GM18526 (cell line): Measurements from ENCODE around the gene DYRK3.
A peak's percentile ranks its signal among the peaks of the same experiment; 100 is the strongest.

Experiments
- POLR2A ChIP-seq: IDR thresholded peaks from 3 replicates; pipeline ENCODE4 v1.6.1; 2011; ENCODE audit not compliant: insufficient read length; ENCODE audit errors: extremely low read depth

Gene DYRK3

GRCh38 chr1:206684478-206685333 lies 49.4 kb downstream of the DYRK3 start, which contains the start of gene MAPKAPK2:
Gene MAPKAPK2, plus strand, starts transcription at chr1:206684905. Its CDS starts 325 bp downstream, at chr1:206685230.
- peak; percentile 27 for TF ChIP-seq POLR2A

DNA sequence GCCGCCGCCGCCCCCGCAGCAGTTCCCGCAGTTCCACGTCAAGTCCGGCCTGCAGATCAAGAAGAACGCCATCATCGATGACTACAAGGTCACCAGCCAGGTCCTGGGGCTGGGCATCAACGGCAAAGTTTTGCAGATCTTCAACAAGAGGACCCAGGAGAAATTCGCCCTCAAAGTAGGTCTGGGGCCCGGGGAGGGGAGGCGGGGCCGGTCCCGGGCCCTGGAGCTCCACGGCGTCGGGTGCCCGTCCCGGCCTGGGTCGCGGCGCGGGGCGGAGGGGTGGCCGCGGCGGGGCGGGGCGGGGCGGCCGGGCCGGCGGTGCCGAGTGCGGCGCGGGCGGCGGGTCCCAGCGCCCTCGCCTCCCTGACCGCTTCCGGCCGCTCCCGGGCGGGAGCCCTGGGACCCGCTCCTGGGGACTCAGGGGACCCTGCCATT lies 50.0 kb downstream of the DYRK3 start:
- no peak for TF ChIP-seq POLR2A

GRCh38 chr1:206685769-206686477 lies 50.6 kb downstream of the DYRK3 start:
- TF ChIP-seq POLR2A, result peak; percentile 31

- no peak for TF ChIP-seq POLR2A
Measured at GRCh38 chr1:206686478-206687249, 51.3 kb downstream of the DYRK3 start.

GRCh38 chr1:206687251-206687914 lies 52.0 kb downstream of the DYRK3 start:
- TF ChIP-seq POLR2A, result no peak

GRCh38 chr1:206687915-206688442 lies 52.6 kb downstream of the DYRK3 start:
- TF ChIP-seq POLR2A, result no peak

DNA sequence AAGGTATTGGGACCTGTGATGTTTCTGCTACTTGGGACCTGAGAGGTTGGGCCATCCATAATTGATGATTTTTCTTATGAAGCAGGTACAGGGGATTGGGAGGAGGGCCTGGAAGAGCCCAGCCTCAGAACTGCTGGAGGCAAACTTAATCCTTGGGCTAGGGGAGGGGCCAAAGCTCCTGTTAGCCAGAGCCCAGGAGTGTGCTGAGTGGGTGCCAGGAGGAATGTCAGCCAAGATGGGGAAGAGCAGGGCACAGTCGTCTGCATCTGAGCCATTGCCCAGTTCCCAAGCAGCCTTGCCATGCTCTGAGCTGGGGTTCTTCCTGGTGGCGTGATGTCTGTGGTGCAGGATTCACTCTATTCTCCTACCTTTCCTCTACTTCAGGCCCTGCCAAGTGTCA lies 55.2 kb downstream of the DYRK3 start:
- TF ChIP-seq POLR2A, result no peak

DNA sequence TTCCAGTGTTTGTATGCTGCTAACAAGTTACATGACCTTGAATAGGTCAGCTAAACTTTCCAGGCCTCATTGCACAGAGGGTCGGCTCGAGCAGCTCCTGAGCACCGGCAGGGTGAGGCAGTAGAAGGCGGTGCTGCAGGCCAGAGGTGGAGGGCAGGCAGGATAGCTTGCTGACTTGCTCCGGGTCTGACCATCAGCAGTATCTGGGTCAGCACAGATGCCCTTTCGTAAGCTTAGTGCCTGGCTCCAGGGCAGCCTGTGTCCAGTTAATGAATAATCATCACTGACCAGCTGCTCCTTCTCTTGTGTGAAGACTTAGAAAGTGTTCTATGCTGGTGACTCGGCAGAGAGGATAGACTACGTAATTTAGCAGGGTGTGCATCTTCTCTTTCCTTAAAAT lies 56.3 kb downstream of the DYRK3 start:
- TF ChIP-seq POLR2A, result no peak

DNA sequence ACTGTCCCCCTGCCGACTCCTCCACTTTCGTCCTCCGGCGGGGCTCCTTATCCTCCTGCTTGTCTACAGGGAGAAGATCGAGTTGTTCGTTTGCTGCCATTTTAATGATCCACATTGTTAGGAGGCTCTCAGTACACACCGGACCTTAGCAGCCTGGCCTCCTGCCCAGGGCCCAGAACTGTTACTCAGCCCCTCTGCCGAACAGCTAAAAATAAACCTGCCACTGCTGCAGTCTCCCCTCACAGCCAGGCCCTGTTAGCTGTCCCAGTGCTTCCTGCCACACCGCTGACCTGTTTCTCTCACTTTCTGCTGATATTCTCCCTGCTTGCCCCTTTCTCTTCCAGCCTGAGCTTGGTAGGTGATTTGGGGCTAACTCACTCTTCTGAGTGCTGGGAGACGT lies 57.7 kb downstream of the DYRK3 start:
- no peak for TF ChIP-seq POLR2A

DNA sequence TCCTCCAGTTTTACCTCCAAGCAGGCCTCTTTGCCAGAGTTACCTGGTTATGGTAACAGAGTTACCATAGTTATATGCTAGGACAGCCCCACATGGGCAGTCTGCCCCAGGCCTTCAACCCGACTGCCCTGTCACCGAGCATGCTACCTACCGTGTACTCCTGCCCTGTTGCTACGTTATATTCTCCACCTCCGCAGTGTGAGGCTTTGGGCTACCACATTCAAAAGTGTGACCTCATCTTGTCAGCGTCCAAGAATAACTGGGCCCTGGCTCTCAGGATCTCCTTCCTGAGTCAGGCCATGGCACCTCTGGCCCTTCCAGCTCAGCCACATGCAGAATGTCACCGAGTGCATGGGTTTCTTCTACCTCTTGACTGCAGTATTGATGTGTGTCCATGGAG lies 58.3 kb downstream of the DYRK3 start:
- TF ChIP-seq POLR2A, result no peak

GRCh38 chr1:206694171-206695124 lies 59.1 kb downstream of the DYRK3 start:
- TF ChIP-seq POLR2A, result no peak

GRCh38 chr1:206695733-206696132 lies 60.4 kb downstream of the DYRK3 start:
- no peak for TF ChIP-seq POLR2A

GRCh38 chr1:206696812-206697585 lies 61.7 kb downstream of the DYRK3 start:
- no peak for TF ChIP-seq POLR2A
